Fibroblast of lung (primary cell): ENCODE results near the gene EZR.

ENCODE experiments used
- CTCF ChIP-seq, 2 donors: IDR thresholded peaks in 1 of 2; conservative IDR thresholded peaks in 1 of 2; 1 replicate in 1 of 2; 2 replicates in 1 of 2; pipeline ENCODE4 v1.5.1; 2011 to 2012; ENCODE audit warnings: low read length in 2 of 2, control low read depth in 1 of 2, inconsistent platforms in 1 of 2, low read depth in 1 of 2, mild to moderate bottlenecking in 1 of 2
- EZH2 ChIP-seq: IDR thresholded peaks from 2 replicates; pipeline ENCODE4 v1.5.1; 2012; ENCODE audit warnings: low read length, control low read depth, mild to moderate bottlenecking; ENCODE audit errors: missing control alignments

- TF ChIP-seq CTCF (conservative IDR thresholded peaks at IDR 0.05 in 1 of 2, IDR thresholded peaks at IDR 0.05 in 1 of 2; ENCODE audit: low read depth in 1 of 2, low read length in 2 of 2): no peak
- no peak for TF ChIP-seq EZH2
Observed at GRCh38 chr6:158789115-158789917, 29.9 kb downstream of the EZR start.
